GM12892 (cell line): ENCODE results near the gene RNF223.
A peak's percentile ranks its signal among the peaks of the same experiment; 100 is the strongest.

Experiments used
- DNase-seq: peaks from one replicate; pipeline ENCODE4 v3.0.0; 2011; ENCODE audit not compliant: insufficient read length
- FAIRE-seq: peaks from 2 replicates; lab custom pipeline; 2011; peaks lifted over from hg19 to GRCh38; lab: Jason Lieb, UNC
- POLR2A ChIP-seq: IDR thresholded peaks from 2 replicates; pipeline ENCODE4 v1.6.1; 2011; ENCODE audit warnings: low read depth, low read length, control low read depth
- POLR2AphosphoS5 ChIP-seq: IDR thresholded peaks from 2 replicates; pipeline ENCODE4 v1.6.1; 2011; ENCODE audit warnings: low read depth, low read length, control low read depth
- TAF1 ChIP-seq: IDR thresholded peaks from 2 replicates; pipeline ENCODE4 v1.6.1; 2011; ENCODE audit warnings: low read depth, mild to moderate bottlenecking, control low read depth, low read length, borderline replicate concordance

Gene RNF223

DNA sequence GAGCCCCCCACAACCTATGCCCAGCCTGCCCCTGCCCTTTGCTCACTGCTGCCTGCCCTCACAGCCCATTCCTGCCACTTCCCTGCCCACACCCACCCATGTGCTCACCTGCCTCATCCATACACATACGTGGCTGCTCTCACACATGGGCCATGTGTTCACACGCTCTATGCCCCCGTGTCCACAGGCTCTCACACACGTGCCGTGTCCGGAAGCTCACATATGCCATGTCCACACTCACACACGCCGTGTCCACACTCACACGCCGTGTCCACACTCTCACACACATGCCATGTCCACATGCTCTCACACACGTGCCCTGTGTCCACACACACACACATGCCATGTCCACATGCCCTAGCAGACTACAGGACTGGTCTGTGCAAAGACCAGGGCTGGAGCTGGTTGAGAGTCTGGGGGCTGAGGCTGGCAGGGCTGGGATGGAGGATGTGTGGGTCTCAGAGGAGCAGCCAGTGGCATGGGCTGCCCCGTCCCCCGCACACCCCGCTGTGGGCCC, 583 bp upstream of the RNF223 start:
- FAIRE-seq (no peak), DNase-seq (no peak)
- no peak for TF ChIP-seq TAF1
- no peak for TF ChIP-seq POLR2A
- TF ChIP-seq POLR2AphosphoS5: no peak

DNA sequence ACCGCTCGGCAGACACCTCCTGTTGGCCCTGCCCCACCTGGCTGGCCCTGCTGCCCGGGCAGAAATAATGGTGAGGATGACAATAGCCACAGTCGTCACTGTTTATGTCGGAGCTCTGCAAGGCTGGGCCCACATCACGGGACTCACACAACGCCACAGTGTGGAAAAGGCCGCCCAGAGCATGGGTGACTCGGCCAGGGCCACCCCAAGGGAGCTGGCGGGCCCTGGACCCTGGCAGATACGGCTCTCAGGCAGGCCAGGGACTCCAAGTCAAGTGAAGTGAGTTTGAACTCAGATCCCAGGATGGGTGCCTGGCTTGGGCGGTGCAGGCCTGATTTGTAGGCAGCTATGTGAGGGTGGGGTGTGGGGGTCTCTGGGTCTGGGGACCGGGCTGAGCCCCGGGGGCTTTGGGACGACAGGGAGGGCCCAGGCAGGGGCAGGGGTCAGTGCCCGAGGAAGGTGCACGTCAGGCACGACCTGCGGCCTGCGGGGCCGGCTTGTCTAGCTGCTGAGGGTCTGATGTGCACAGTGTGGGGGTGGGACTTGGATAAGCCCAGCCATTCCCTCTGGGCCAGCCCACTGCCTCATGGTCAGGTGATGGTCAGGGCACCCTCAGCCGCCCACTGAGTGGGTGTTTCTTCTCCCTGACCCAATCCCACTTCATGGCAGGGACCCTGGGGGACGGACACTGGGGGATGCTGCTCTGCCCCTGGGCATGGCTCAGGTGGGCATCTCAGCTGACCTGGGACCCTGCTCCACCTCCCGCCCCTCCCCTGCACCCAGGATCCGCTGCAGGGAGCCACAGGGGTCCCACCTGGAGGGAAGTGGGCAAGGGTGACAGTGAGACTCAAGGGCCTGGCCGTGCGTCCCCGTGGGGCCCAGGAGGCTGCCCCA, 1.0 kb downstream of the RNF223 start:
- no peak for FAIRE-seq
- no peak for TF ChIP-seq TAF1
- no peak for TF ChIP-seq POLR2A
- TF ChIP-seq POLR2AphosphoS5: no peak
- DNase-seq: no peak

GRCh38 chr1:1072299-1072848, 1.7 kb downstream of the RNF223 start:
- DNase-seq (no peak), FAIRE-seq (no peak)
- TF ChIP-seq TAF1 (no peak), POLR2A (no peak), POLR2AphosphoS5 (no peak)

- DNase-seq: no peak
- no peak for FAIRE-seq
- TF ChIP-seq POLR2A: no peak
- no peak for TF ChIP-seq TAF1
- no peak for TF ChIP-seq POLR2AphosphoS5
Observed at GRCh38 chr1:1071486-1072298, 2.4 kb downstream of the RNF223 start.

GRCh38 chr1:1069711-1070676, 4.1 kb downstream of the RNF223 start:
- TF ChIP-seq TAF1 (no peak), POLR2A (no peak), POLR2AphosphoS5 (no peak)
- FAIRE-seq: peak; percentile 82
- no peak for DNase-seq

DNA sequence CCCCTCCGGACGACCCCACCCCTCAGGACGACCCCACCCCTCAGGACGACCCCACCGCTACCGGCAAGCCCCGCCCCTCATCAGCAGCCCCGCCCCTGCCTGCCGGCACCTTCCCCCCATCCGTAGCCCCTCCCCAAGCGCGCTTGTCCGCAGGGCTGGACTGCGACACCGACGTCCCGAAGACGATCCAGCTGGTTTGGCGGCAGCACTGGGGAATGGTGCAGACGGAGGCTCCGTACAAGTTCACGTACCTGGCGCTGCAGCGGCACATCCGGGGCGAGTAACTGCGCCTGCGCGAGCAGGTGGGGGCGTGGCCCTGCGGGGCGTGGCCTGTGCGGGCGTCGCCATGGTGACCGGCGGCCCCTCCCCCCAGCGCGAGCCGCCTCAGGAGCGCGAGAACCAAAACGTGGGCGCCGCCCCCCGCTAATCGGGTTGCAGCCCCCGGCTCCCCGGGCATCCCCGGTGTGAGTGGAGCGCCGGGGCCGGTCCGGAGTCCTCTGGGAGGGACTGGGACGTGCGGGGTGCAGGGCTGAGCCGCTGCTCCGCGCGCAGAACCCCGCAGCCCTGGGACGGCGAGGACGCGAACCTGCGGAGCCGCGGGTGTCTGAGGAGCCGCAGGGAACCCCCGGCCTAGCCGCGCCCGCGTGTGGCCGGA, 4.9 kb downstream of the RNF223 start:
- peak; percentile 100 for FAIRE-seq
- peak; percentile 95 for DNase-seq
- TF ChIP-seq TAF1: no peak
- peak; percentile 50; the same call in 1 of the 2 replicates for TF ChIP-seq POLR2A
- 0 out of 2 replicates have a peak, but pooled peaks have one; percentile 30 for TF ChIP-seq POLR2AphosphoS5

DNA sequence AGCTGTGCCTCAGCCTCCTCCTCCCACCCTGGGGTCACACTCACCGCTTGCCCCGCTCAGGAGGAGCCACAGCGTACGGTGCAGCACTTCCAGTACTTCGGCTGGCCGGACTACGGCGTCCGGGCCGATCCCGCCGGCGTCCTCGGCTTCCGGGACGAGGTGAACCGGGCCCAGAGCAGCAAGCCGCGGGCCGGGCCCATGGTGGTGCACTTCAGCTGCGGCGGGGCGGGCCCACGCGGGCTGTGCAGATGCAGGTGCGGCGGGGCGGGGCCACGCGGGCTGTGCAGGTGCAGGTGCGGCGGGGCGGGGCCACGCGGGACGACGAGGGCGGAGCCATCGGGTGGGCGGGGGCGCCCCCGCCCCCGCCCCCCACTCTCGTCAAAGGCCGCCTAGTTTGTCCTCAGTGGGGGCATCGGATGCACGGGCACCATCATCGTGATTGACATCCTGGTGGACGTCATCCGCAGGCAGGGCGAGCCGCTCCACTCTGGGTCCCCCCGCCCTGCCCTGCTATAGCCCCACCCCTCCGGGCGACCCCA, 5.5 kb downstream of the RNF223 start:
- peak; percentile 66 for DNase-seq
- no peak for FAIRE-seq
- no peak for TF ChIP-seq TAF1
- no peak for TF ChIP-seq POLR2AphosphoS5
- no peak for TF ChIP-seq POLR2A

DNA sequence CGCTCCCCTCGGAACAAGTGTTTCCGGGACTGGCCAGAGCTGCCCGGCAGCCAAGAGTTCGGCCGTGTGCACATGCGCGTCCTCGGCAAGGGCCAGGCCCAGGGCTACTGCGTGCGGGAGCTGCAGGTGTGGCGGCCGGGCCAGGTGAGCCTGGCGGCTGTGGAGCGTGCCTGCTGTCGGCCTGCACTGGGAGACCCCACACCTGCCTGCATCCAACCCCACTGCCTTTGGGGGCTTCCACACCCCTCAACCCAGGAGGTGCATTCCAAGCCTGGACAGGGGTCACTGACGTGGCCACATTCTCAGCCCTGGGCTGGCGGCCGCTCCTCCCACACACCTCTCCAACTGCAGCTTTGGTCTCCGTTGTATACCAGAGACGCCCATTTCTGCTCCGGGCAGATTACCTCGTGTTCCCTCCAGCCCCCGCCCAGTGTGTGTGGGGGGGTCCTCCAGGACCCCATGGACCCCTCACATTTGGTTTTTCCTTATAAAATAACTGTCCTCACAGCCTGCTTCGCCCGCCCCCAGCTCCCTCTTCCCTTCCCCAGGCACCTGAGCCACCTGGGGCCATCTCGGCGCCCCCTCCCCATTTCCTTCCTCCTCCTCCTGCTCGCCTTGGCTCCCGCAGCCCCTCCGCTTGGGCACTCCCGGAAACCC, 6.1 kb downstream of the RNF223 start:
- no peak for DNase-seq
- FAIRE-seq: no peak
- no peak for TF ChIP-seq POLR2AphosphoS5

GRCh38 chr1:1067284-1067859, 6.7 kb downstream of the RNF223 start:
- TF ChIP-seq POLR2AphosphoS5: no peak
- no peak for TF ChIP-seq TAF1
- no peak; the same call in 1 of the 2 replicates for TF ChIP-seq POLR2A
- no peak for DNase-seq
- FAIRE-seq: no peak
